ENCODE data around the gene ARHGEF12.

Gene ARHGEF12

DNA sequence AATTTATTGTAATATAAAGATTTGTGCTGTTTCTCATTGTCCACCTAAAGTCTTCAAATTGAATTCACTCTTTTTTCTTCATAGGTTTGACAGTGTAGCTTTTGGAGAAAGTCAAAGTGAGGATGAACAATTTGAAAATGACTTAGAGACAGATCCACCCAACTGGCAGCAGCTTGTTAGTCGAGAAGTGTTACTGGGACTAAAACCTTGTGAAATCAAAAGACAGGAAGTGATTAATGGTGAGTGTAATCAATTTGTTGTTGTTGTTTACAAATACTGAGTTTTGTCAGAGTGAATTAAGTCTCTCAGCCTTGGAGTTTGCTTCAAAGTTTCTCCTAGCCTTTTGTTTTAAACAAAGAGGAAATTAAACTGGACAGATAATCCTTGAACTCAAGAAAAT lies 121.8 kb downstream of the ARHGEF12 start:
- TF ChIP-seq CEBPB (IDR thresholded peaks at IDR 0.05) (no peak), FOXM1 (IDR thresholded peaks at IDR 0.05; ENCODE audit: borderline replicate concordance, low read depth) (no peak), RAD21 (IDR thresholded peaks at IDR 0.05; ENCODE audit: low read depth) (no peak), EP300 (IDR thresholded peaks at IDR 0.05; ENCODE audit: borderline replicate concordance) (no peak)
- TF ChIP-seq, protein P1, sequence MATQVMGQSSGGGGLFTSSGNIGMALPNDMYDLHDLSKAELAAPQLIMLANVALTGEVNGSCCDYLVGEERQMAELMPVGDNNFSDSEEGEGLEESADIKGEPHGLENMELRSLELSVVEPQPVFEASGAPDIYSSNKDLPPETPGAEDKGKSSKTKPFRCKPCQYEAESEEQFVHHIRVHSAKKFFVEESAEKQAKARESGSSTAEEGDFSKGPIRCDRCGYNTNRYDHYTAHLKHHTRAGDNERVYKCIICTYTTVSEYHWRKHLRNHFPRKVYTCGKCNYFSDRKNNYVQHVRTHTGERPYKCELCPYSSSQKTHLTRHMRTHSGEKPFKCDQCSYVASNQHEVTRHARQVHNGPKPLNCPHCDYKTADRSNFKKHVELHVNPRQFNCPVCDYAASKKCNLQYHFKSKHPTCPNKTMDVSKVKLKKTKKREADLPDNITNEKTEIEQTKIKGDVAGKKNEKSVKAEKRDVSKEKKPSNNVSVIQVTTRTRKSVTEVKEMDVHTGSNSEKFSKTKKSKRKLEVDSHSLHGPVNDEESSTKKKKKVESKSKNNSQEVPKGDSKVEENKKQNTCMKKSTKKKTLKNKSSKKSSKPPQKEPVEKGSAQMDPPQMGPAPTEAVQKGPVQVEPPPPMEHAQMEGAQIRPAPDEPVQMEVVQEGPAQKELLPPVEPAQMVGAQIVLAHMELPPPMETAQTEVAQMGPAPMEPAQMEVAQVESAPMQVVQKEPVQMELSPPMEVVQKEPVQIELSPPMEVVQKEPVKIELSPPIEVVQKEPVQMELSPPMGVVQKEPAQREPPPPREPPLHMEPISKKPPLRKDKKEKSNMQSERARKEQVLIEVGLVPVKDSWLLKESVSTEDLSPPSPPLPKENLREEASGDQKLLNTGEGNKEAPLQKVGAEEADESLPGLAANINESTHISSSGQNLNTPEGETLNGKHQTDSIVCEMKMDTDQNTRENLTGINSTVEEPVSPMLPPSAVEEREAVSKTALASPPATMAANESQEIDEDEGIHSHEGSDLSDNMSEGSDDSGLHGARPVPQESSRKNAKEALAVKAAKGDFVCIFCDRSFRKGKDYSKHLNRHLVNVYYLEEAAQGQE (IDR thresholded peaks at IDR 0.05; ENCODE audit: low read depth), result no peak

DNA sequence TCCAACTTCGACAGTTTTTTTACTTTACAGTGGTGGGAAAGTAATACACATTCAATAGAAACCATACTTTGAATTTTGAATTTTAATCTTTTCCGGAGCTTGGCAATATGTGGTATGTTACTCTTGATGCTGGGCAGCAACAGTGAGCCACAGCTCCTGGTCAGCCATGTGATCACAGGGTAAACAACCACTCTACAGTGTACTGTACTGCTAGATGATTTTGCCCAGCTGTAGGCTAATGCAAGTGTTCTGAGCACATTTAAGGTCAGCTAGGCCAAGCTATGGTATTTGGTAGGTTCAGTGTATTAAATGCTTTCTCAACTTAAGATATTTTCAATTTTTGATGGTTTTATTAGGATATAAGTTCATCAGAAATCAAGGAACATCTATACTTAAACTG lies 126.6 kb downstream of the ARHGEF12 start:
- no peak for TF ChIP-seq CEBPB (IDR thresholded peaks at IDR 0.05)
- TF ChIP-seq, protein P1 (IDR thresholded peaks at IDR 0.05; ENCODE audit: low read depth), result no peak
- no peak for TF ChIP-seq CREB1 (IDR thresholded peaks at IDR 0.05; ENCODE audit: low read depth)
- no peak for TF ChIP-seq TEAD4 (IDR thresholded peaks at IDR 0.05)
- no peak for TF ChIP-seq RAD21 (IDR thresholded peaks at IDR 0.05; ENCODE audit: low read depth)
- TF ChIP-seq, protein P2, sequence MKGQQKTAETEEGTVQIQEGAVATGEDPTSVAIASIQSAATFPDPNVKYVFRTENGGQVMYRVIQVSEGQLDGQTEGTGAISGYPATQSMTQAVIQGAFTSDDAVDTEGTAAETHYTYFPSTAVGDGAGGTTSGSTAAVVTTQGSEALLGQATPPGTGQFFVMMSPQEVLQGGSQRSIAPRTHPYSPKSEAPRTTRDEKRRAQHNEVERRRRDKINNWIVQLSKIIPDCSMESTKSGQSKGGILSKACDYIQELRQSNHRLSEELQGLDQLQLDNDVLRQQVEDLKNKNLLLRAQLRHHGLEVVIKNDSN (IDR thresholded peaks at IDR 0.05), result no peak
- no peak for TF ChIP-seq YY1 (IDR thresholded peaks at IDR 0.05; ENCODE audit: low read depth)
- TF ChIP-seq TCF12 (IDR thresholded peaks at IDR 0.05; ENCODE audit: low read depth), result no peak
- no peak for TF ChIP-seq EGR1 (IDR thresholded peaks at IDR 0.05)

DNA sequence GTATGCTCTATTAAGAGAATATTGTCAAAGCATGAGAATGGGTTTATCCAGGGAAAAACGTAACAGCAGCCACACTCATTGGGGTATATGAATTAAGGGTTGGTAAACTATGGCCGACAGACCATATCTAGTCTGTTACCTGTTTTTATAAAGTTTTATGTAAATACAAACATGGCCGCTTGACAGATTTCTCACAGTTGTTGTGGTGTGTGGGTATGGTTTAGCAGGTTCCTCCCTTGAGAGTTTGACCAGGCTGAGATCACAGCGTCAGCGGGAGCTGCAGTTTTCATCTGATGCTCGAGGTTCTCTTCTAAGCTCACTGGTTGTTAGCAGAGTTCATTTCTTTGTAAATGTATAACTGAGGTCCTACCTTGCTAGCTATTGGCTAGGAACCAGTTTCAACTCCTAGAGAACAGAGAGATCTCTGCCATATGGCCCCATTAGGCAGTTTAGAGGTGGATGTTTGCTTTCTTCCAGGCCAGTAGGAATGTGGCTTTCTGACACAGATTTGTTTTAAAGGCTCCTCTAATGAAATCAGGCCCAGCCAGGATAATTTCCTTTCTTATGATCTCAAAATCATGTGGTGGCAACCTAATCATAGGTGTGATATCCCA lies 129.8 kb downstream of the ARHGEF12 start:
- no peak for TF ChIP-seq CREB1 (IDR thresholded peaks at IDR 0.05; ENCODE audit: low read depth)
- no peak for TF ChIP-seq EGR1 (IDR thresholded peaks at IDR 0.05)
- no peak for TF ChIP-seq CEBPB (IDR thresholded peaks at IDR 0.05)
- no peak for TF ChIP-seq ZBTB7A (IDR thresholded peaks at IDR 0.05; ENCODE audit: low read depth)
- no peak for TF ChIP-seq TAF1 (IDR thresholded peaks at IDR 0.05; ENCODE audit: low read depth)
- TF ChIP-seq, protein P2 (IDR thresholded peaks at IDR 0.05), result no peak
- no peak for TF ChIP-seq TEAD4 (IDR thresholded peaks at IDR 0.05)
- TF ChIP-seq NFIC (IDR thresholded peaks at IDR 0.05), result no peak
- TF ChIP-seq FOXM1 (IDR thresholded peaks at IDR 0.05; ENCODE audit: borderline replicate concordance, low read depth), result no peak
- TF ChIP-seq, protein P1 (IDR thresholded peaks at IDR 0.05; ENCODE audit: low read depth), result no peak
- TF ChIP-seq EP300 (IDR thresholded peaks at IDR 0.05; ENCODE audit: borderline replicate concordance), result no peak

DNA sequence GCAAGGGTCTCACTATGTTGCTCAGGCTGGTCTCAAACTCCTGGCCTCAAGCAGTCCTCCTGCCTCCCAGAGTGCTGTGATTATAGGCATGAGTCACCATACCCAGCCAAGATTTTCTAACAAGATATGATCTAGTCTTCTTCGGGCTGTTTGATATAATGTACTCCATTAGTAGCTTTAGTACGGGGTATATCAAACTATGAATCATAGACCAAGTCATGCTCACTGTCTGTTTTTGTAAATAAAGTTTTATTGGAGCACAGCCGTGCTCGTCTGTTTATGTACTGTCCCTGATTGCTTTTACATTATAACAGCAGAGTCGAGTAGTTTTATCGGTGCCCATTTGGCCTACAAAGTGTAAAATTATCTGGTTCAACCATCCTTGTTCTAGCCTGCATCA lies 131.4 kb downstream of the ARHGEF12 start:
- TF ChIP-seq NFIC (IDR thresholded peaks at IDR 0.05) (no peak), CREB1 (IDR thresholded peaks at IDR 0.05; ENCODE audit: low read depth) (no peak), YY1 (IDR thresholded peaks at IDR 0.05; ENCODE audit: low read depth) (no peak), TCF12 (IDR thresholded peaks at IDR 0.05; ENCODE audit: low read depth) (no peak), RAD21 (IDR thresholded peaks at IDR 0.05; ENCODE audit: low read depth) (no peak), TEAD4 (IDR thresholded peaks at IDR 0.05) (no peak), TAF1 (IDR thresholded peaks at IDR 0.05; ENCODE audit: low read depth) (no peak), EP300 (IDR thresholded peaks at IDR 0.05; ENCODE audit: borderline replicate concordance) (no peak), CEBPB (IDR thresholded peaks at IDR 0.05) (no peak), FOXM1 (IDR thresholded peaks at IDR 0.05; ENCODE audit: borderline replicate concordance, low read depth) (no peak), ZBTB7A (IDR thresholded peaks at IDR 0.05; ENCODE audit: low read depth) (no peak), EGR1 (IDR thresholded peaks at IDR 0.05) (no peak)
- TF ChIP-seq, protein P3, sequence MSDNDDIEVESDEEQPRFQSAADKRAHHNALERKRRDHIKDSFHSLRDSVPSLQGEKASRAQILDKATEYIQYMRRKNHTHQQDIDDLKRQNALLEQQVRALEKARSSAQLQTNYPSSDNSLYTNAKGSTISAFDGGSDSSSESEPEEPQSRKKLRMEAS (IDR thresholded peaks at IDR 0.05), result no peak
- TF ChIP-seq, protein P1 (IDR thresholded peaks at IDR 0.05; ENCODE audit: low read depth), result no peak
- TF ChIP-seq, protein P2 (IDR thresholded peaks at IDR 0.05), result no peak

Measured in Ishikawa (cell line).